CD4-positive, alpha-beta T cell treated with Interleukin-4 for 1 hour (primary cell): ENCODE data around the gene PPP2R3C.
"Not testable (repeated sequence)": the region's sequence is repeated elsewhere in the genome, so short reads cannot be mapped to it uniquely, and the experiment has no call there.

Experiments
- DNase-seq, 2 donors: peaks; one replicate each; pipeline ENCODE4 v3.0.0-alpha.2; 2020 to 2022

PPP2R3C gene

DNA sequence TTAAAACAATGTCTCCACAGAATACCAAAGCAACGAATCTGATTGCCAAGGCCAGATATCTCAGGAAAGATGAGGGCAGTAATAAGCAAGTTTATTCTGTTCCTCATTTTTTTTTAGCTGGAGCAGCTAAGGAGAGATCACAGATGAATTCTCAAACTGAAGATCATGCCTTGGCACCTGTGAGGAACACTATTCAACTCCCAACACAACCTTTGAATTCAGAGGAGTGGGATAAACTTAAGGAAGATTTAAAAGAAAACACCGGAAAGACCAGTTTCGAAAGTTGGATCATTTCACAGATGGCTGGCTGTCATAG, 1.6 kb upstream of the PPP2R3C start:
- no peak for DNase-seq

- DNase-seq = no peak
Observed at GRCh38 chr14:35122696-35123387, 1.1 kb upstream of the PPP2R3C start.

GRCh38 chr14:35121026-35121886, 534 bp downstream of the PPP2R3C start:
- DNase-seq = peak in 1 of 2 donors; percentile 19

DNA sequence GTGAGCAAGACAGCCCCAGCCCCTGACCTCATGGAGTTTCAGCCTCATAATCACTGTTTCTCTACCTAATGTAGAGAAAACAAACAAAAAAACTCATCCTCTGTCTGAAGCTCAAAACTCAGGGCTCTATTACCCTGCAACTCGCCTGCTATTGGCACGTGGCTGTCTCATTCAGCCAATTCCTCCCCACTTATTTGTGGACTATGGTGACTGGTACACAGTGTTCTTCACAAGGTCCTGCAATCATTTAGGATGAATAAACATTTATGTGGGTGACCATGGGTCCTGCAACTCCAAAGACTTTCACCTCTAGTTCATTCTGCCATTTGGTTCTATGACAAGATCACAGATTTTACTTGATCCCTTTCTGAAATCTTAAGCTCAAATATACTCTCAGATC, 4.7 kb downstream of the PPP2R3C start:
- no peak for DNase-seq

- no peak for DNase-seq
Observed at GRCh38 chr14:35116242-35116641, 5.5 kb downstream of the PPP2R3C start.

- no peak for DNase-seq
Observed at GRCh38 chr14:35114036-35114435, 7.8 kb downstream of the PPP2R3C start.

GRCh38 chr14:35113308-35113950, 8.4 kb downstream of the PPP2R3C start:
- no peak for DNase-seq

- DNase-seq = no peak
Observed at GRCh38 chr14:35112641-35113040, 9.1 kb downstream of the PPP2R3C start.

- DNase-seq = no peak
Observed at GRCh38 chr14:35107866-35108265, 13.9 kb downstream of the PPP2R3C start.

- not testable (repeated sequence) for DNase-seq
Observed at GRCh38 chr14:35094645-35095044, 27.1 kb downstream of the PPP2R3C start.

DNA sequence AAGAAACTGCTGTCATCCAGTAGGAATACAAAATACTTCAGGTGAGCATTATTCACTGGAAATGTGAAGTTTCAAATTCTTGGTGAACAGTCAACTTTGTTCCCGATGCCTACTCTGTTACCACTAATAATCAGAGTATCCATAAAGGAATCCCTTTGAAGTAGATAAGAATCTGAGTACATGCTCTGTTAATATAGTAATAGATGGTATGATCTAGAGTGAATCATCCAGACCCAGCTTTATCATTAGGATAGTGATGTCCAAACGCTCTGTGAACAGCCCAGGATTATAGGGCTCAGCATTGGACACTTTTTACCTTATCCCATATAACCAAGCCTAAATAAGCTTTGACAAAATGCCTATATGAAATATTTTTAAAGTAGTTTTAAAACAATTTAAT, 33.3 kb downstream of the PPP2R3C start:
- no peak for DNase-seq

GRCh38 chr14:35085441-35085840, 36.3 kb downstream of the PPP2R3C start:
- DNase-seq = no peak

GRCh38 chr14:35083530-35084150, 38.1 kb downstream of the PPP2R3C start:
- DNase-seq = no peak

DNA sequence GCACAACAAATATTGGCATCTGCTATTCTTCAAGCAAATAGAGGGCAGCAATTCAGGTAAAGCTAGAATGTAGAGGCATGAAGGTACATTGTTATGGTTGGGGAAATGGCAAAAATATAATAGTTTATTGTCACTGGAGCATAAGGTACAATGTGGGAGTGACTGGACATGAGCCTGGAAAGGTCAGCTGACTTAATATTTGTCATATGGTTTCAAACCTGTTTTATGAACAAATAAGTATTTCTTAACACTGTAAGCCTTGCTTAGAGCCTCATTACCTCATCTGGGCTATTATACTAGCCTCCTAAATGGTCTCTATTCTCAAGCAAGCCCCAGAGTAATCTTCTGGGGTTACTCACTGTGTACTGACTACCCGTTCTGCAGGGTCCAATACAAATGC, 42.0 kb downstream of the PPP2R3C start:
- DNase-seq = no peak

- DNase-seq = no peak
Observed at GRCh38 chr14:35078082-35078481, 43.7 kb downstream of the PPP2R3C start.

DNA sequence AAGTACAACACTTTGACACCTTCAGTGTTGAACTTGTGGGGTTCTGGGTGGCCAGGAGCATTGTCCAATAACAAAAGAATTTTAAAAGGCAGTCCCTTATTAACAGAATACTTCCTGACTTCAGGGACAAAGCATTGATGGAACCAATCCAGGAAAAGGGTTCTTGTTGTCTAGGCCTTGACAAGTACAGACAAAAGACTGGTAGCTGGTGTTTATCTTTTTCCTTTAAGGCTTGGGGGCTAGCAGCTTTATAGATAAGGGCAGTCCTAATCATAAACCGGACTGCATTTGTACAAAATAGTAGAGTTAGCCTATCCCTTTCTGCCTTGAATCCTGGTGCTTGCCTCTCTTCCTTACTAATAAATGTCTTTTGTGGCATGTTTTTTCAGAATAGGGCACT, 48.3 kb downstream of the PPP2R3C start:
- no peak for DNase-seq

GRCh38 chr14:35072226-35072625, 49.6 kb downstream of the PPP2R3C start:
- DNase-seq = no peak

GRCh38 chr14:35068238-35069012, 53.4 kb downstream of the PPP2R3C start:
- no peak for DNase-seq

GRCh38 chr14:35065731-35066130, 56.1 kb downstream of the PPP2R3C start:
- DNase-seq = not testable (repeated sequence)

- not testable (repeated sequence) for DNase-seq
Observed at GRCh38 chr14:35061113-35061791, 60.5 kb downstream of the PPP2R3C start.

DNA sequence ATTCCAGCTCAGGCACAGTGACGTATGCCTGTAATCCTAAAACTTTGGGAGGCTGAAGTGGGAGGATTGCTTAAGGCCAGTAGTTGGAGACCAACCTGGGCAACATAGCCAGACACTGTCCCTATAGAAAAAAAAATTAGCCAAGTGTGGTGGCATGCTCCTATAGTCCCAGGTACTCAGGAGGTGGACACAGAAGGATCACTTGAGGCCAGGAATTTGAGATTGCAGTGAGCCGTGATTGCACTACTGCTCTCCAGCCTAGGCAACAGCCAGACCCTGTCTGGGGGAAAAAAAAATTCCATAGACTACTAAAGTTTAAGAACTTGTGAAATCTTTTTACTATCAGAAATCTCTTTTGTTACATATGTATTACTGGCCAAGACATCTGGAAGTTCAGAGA, 69.2 kb downstream of the PPP2R3C start:
- no peak for DNase-seq

DNA sequence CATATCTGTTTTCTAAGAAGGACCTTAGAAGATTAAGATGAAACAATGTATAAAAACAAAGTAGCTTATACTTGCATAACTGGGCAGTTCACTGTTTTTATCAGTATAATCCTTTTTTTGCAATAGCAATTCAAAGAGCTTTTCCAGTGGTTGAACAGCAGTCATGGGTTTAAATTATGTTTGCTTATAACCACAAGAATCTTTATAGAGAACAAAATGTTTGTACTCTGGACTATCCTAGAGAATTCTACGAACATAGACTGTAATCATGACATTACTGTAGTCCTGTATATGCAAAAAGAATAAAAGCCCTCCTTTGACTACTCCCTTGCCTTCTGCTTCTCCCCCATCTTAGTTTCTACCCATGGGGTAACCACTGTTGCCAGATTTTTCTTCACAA, 70.0 kb downstream of the PPP2R3C start:
- no peak for DNase-seq
